ENCODE data around the gene RBM41. TPM values are rescaled to one million over a fixed set of nuclear protein-coding genes. Genes with fewer than 3 reads are reported as not detected.

The RBM41 gene
- total RNA-seq, 1 donor from 2014 or later = 20.4 TPM

- Histone ChIP-seq H3K4me1 (ENCODE audit: insufficient read depth, low read length) (no peaks in the 10 kb centered on the region), H3K4me2 (ENCODE audit: low read length) (no peak overlapping the region), H3K9ac (ENCODE audit: low read length) (no peak overlapping the region), H3K36me3 (ENCODE audit: insufficient read depth, low read length) (no peaks in the 10 kb centered on the region), H3K4me3 (ENCODE audit: insufficient read depth, low read depth, low read length) (no peak overlapping the region), H3K27me3 (ENCODE audit: insufficient read depth, low read length) (no peaks in the 10 kb centered on the region), H2AFZ (ENCODE audit: low read depth, low read length) (no peak overlapping the region), H4K20me1 (ENCODE audit: insufficient read depth, low read length) (no peaks in the 10 kb centered on the region), H3K79me2 (ENCODE audit: insufficient read depth, low read length) (no peaks in the 10 kb centered on the region), H3K9me3 (ENCODE audit: insufficient read depth, low read depth, low read length) (no peaks in the 10 kb centered on the region), H3K27ac (ENCODE audit: low read depth, low read length) (no peak overlapping the region)
- Mint-ChIP-seq H3K27me3 (ENCODE audit: low read depth, unreplicated experiment) (no peaks in the 10 kb centered on the region), H3K36me3 (ENCODE audit: low read depth, unreplicated experiment) (no peaks in the 10 kb centered on the region), H3K4me3 (ENCODE audit: unreplicated experiment) (no peak overlapping the region), H3K9me3 (ENCODE audit: unreplicated experiment) (no peaks in the 10 kb centered on the region), H3K4me1 (ENCODE audit: low read depth, unreplicated experiment) (no peaks in the 10 kb centered on the region), H3K27ac (ENCODE audit: unreplicated experiment) (no peak overlapping the region)
- no peak for DNase-seq (ENCODE audit: low read depth)
- TF ChIP-seq CTCF (IDR thresholded peaks at IDR 0.05; ENCODE audit: insufficient read depth, low read depth, low read length) (no peak), EZH2 (IDR thresholded peaks at IDR 0.05; ENCODE audit: insufficient read depth, low read length) (no peak)
- peak; percentile 96 for FAIRE-seq
Measured at GRCh38 chrX:107029752-107030151, 88.9 kb downstream of the RBM41 start.

- TF ChIP-seq CTCF (IDR thresholded peaks at IDR 0.05; ENCODE audit: insufficient read depth, low read depth, low read length) (peak; percentile 42), EZH2 (IDR thresholded peaks at IDR 0.05; ENCODE audit: insufficient read depth, low read length) (no peak)
- Histone ChIP-seq H3K4me2 (ENCODE audit: low read length) (no peak overlapping the region), H4K20me1 (ENCODE audit: insufficient read depth, low read length) (no peaks in the 10 kb centered on the region), H2AFZ (ENCODE audit: low read depth, low read length) (no peak overlapping the region), H3K79me2 (ENCODE audit: insufficient read depth, low read length) (no peaks in the 10 kb centered on the region), H3K4me1 (ENCODE audit: insufficient read depth, low read length) (no peaks in the 10 kb centered on the region), H3K27ac (ENCODE audit: low read depth, low read length) (no peak overlapping the region), H3K27me3 (ENCODE audit: insufficient read depth, low read length) (no peaks in the 10 kb centered on the region), H3K9me3 (ENCODE audit: insufficient read depth, low read depth, low read length) (no peaks in the 10 kb centered on the region), H3K9ac (ENCODE audit: low read length) (no peak overlapping the region), H3K4me3 (ENCODE audit: insufficient read depth, low read depth, low read length) (no peak overlapping the region), H3K36me3 (ENCODE audit: insufficient read depth, low read length) (no peaks in the 10 kb centered on the region)
- Mint-ChIP-seq H3K27ac (ENCODE audit: unreplicated experiment) (no peak overlapping the region), H3K9me3 (ENCODE audit: unreplicated experiment) (no peaks in the 10 kb centered on the region), H3K4me1 (ENCODE audit: low read depth, unreplicated experiment) (no peaks in the 10 kb centered on the region), H3K36me3 (ENCODE audit: low read depth, unreplicated experiment) (no peaks in the 10 kb centered on the region), H3K27me3 (ENCODE audit: low read depth, unreplicated experiment) (peaks cover 2% of the 10 kb centered on the region), H3K4me3 (ENCODE audit: unreplicated experiment) (no peak overlapping the region)
- FAIRE-seq (peak; percentile 73), DNase-seq (ENCODE audit: low read depth) (peak; percentile 2)
Measured at GRCh38 chrX:107025545-107025944, 93.1 kb downstream of the RBM41 start.

- no peaks in the 10 kb centered on the region for H3K4me1 ChIP-seq (ENCODE audit: insufficient read depth, low read length)
- no peaks in the 10 kb centered on the region for H3K36me3 ChIP-seq (ENCODE audit: insufficient read depth, low read length)
- Mint-ChIP-seq H3K27me3 (ENCODE audit: low read depth, unreplicated experiment) (peaks cover 1% of the 10 kb centered on the region), H3K36me3 (ENCODE audit: low read depth, unreplicated experiment) (no peaks in the 10 kb centered on the region), H3K9me3 (ENCODE audit: unreplicated experiment) (no peaks in the 10 kb centered on the region), H3K27ac (ENCODE audit: unreplicated experiment) (no peak overlapping the region), H3K4me3 (ENCODE audit: unreplicated experiment) (no peak overlapping the region), H3K4me1 (ENCODE audit: low read depth, unreplicated experiment) (no peaks in the 10 kb centered on the region)
- no peaks in the 10 kb centered on the region for H3K9me3 ChIP-seq (ENCODE audit: insufficient read depth, low read depth, low read length)
- H3K4me2 ChIP-seq (ENCODE audit: low read length) = no peak overlapping the region
- H3K9ac ChIP-seq (ENCODE audit: low read length) = no peak overlapping the region
- H2AFZ ChIP-seq (ENCODE audit: low read depth, low read length) = no peak overlapping the region
- H3K79me2 ChIP-seq (ENCODE audit: insufficient read depth, low read length) = no peaks in the 10 kb centered on the region
- no peaks in the 10 kb centered on the region for H4K20me1 ChIP-seq (ENCODE audit: insufficient read depth, low read length)
- no peak overlapping the region for H3K27ac ChIP-seq (ENCODE audit: low read depth, low read length)
- no peak overlapping the region for H3K4me3 ChIP-seq (ENCODE audit: insufficient read depth, low read depth, low read length)
- DNase-seq (ENCODE audit: low read depth) (no peak), FAIRE-seq (no peak)
- TF ChIP-seq EZH2 (IDR thresholded peaks at IDR 0.05; ENCODE audit: insufficient read depth, low read length) (no peak), CTCF (IDR thresholded peaks at IDR 0.05; ENCODE audit: insufficient read depth, low read depth, low read length) (no peak)
- H3K27me3 ChIP-seq (ENCODE audit: insufficient read depth, low read length) = no peaks in the 10 kb centered on the region
Measured at GRCh38 chrX:107014936-107015335, 103.7 kb downstream of the RBM41 start.

Other genes with a start within 250 kb of the RBM41 start
- not detected in 2 replicates for gene RIPPLY1, start 215.5 kb downstream of the RBM41 start, total RNA-seq
- 0.77 and 2.0 TPM in 2 replicates for gene CLDN2, start 198.4 kb downstream of the RBM41 start, total RNA-seq
- 26.0 and 29.1 TPM in 2 replicates for gene MORC4, start 118.6 kb downstream of the RBM41 start, total RNA-seq
- 0.52 TPM in 1 of 2 replicates, not detected in the other for gene NUP62CL, start 87.6 kb upstream of the RBM41 start, total RNA-seq
- not detected in 2 replicates for gene DNAAF6, start 87.8 kb upstream of the RBM41 start, total RNA-seq

Measured in astrocyte (in vitro differentiated cells and primary cell).